ENCODE data around the gene DBP.

DNA sequence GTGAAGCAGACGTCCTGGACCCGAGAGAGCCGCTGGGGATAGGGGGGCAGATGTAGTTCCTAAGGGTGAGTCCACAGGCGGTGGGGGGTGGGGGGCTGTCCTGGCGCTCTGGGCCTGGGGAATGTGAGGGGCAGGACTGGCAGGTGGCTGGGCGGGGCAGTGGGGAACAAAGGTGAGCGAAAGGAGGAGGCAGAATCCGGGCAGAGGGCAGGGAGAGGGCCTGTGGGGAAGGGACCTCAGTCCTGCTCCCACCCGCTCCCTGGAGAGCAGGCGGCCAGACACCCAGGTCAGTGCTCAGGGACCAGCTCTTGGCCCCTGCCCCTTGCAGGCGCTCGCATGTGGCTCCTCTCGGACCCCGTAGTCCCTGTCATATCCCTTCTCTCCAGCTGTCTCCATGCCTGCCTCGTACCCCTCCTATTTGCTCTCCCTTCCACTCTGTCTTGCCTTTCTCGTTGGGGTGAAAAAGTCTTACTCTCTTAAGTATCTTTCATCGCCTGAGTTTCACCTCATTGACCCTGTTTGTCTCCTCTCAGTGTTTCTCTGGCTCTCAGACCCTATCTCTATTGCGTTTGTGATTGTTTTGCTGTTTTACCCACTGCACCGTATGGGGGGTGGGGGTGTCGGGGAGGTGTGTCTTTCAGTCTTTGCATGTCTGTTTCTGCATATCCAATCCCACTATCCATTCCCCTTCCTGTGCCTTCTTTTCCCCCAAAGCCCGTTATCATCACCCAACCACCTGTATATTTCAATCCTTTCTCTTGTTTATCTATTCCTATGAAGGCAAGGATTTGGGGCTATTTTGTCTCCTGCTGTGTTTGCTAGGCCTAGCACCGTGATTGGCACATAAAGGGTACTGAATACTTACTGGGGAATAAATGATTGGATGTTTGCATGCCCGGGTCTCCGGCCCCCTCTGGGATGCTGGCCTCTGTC lies 12.1 kb downstream of the DBP start:
- TF ChIP-seq, protein P1, sequence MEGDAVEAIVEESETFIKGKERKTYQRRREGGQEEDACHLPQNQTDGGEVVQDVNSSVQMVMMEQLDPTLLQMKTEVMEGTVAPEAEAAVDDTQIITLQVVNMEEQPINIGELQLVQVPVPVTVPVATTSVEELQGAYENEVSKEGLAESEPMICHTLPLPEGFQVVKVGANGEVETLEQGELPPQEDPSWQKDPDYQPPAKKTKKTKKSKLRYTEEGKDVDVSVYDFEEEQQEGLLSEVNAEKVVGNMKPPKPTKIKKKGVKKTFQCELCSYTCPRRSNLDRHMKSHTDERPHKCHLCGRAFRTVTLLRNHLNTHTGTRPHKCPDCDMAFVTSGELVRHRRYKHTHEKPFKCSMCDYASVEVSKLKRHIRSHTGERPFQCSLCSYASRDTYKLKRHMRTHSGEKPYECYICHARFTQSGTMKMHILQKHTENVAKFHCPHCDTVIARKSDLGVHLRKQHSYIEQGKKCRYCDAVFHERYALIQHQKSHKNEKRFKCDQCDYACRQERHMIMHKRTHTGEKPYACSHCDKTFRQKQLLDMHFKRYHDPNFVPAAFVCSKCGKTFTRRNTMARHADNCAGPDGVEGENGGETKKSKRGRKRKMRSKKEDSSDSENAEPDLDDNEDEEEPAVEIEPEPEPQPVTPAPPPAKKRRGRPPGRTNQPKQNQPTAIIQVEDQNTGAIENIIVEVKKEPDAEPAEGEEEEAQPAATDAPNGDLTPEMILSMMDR (IDR thresholded peaks at IDR 0.05) = no peak
- TF ChIP-seq EP300 (IDR thresholded peaks at IDR 0.05; ENCODE audit: low read depth) = no peak
